Ovary (tissue), 9 donors: Measurements from ENCODE around the gene SHC4. TPM values are rescaled to one million over a fixed set of nuclear protein-coding genes. Genes with fewer than 3 reads are reported as not detected.
"Not testable (repeated sequence)": the region's sequence is repeated elsewhere in the genome, so short reads cannot be mapped to it uniquely, and the experiment has no call there.

Source experiments
- DNase-seq, 5 donors: peaks; one replicate each; pipeline ENCODE4 v3.0.0-alpha.2; 2019 to 2020
- H3K27ac ChIP-seq, 2 donors: fragments of 200-600 bp; one replicate each; pipeline versions ENCODE4 v1.5.1 to v1.8.0; 2019 to 2022
- H3K27me3 ChIP-seq: fragments of 200-600 bp; one replicate; pipeline ENCODE4 v1.8.0; 2022
- H3K36me3 ChIP-seq: fragments of 200-600 bp; sonication (generic); one replicate; pipeline ENCODE4 v1.5.1; 2019
- H3K4me1 ChIP-seq: one replicate; pipeline ENCODE4 v1.8.1; 2013; ENCODE audit warnings: mild to moderate bottlenecking, moderate library complexity; ENCODE audit not compliant: insufficient read depth
- H3K4me3 ChIP-seq: fragments of 200-600 bp; sonication (generic); one replicate; pipeline ENCODE4 v1.5.1; 2017
- H3K9me3 ChIP-seq, 2 donors: fragments of 200-600 bp in 1 of 2; sonication (generic) in 1 of 2; one replicate each; pipeline versions ENCODE4 v1.5.1 to v1.8.1; 2013 to 2019; ENCODE audit warnings: mild to moderate bottlenecking in 1 of 2, moderate library complexity in 1 of 2
- CTCF ChIP-seq, 3 donors: fragments of 450-650 bp in 2 of 3; fragments of 200-600 bp in 1 of 3; IDR thresholded peaks; one replicate each; pipeline versions ENCODE4 v1.5.1 to v1.8.0; 2016 to 2022; ENCODE audit warnings: antibody characterized with exemption in 3 of 3, mild to moderate bottlenecking in 1 of 3
- EP300 ChIP-seq: sonication (generic); formaldehyde crosslinking; IDR thresholded peaks from one replicate; pipeline ENCODE4 v1.6.1; 2017; ENCODE audit warnings: antibody characterized with exemption
- POLR2A ChIP-seq: fragments of 450-650 bp; IDR thresholded peaks from one replicate; pipeline ENCODE4 v1.6.1; 2017; ENCODE audit warnings: antibody characterized with exemption, mild to moderate bottlenecking, moderate library complexity
- WGBS, 3 donors: extraction: QIAGEN DNeasy Blood & Tissue Kit in 1 of 3; methylation state at CpG; one replicate each; pipeline versions ENCODE4 v1.1.5 to v1.1.7; 2013 to 2017; 5-methylcytosine and 5-hydroxymethylcytosine counted together
- intact Hi-C, 4 donors: fragments of 100-400 bp; cut with DNase I; formaldehyde crosslinking; loops; one replicate each; pipeline versions ENCODE4 v1.11.0 to v1.15.1; 2022 to 2023
- polyA plus RNA-seq, 2 donors: library from polyadenylated mRNA; stranded (reverse); fragments of 200-250 nt in 1 of 2; fragments of 350-450 nt in 1 of 2; fragmentation: Illumina TruSeq in 1 of 2; extraction: RNeasy Lipid Tissue Mini Kit (QIAGEN cat#74804) in 1 of 2; gene quantifications; one replicate each; pipeline ENCODE4 v1.2.3, GENCODE V29; 2013 to 2014
- total RNA-seq, 7 donors: library from RNA; depleted of rRNA in 2 of 7; stranded (reverse); fragments of >200 nt in 2 of 7; fragmentation: NEBNext Ultra II Directional in 3 of 7; extraction: Animal tissue kit (Norgen Biotek cat#: 25700) in 3 of 7; gene quantifications; one replicate each; pipeline versions ENCODE4 v1.1.0 to v1.2.4, GENCODE V29; 2016 to 2023
- donor health status: DM: no; HTN: no; CAD: no; lungs with moderate emphysema.
- donor health status: DM: no; HTN: no; CAD: no.
- donor health status: Bipolar disorder and iron deficiency.
- donor health status: DM: yes; HTN: yes; CAD: no.
- donor health status: DM: no; HTN: no; CAD: no.
- donor health status: DM: yes; HTN: yes; CAD: no.

The SHC4 gene
- total and polyA plus RNA-seq, 9 donors, result 0.10 to 1.8 (median 0.35) TPM

DNA sequence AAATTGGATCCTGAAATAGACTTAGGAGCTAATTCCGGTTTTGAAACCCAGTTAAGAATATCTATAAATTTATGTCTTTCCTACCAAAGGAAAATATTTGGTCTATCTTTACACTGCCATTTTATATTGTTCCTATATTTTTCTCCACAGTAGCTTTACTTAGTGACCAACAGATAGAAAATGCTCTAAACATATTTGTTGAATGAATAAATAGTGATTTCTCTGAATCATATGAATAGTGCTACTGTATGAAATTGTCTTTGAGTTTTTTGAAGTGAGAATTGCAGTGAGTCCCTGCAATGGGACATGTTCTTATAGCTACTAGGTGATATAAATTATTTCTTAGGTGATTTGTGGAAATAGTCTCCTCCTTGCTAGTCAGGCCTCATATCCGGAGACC lies 104.3 kb downstream of the SHC4 start:
- H3K4me1 ChIP-seq, result peaks cover 5% of the 10 kb centered on the region
- TF ChIP-seq EP300 (no peak), CTCF (IDR thresholded peaks at IDR 0.05) (no peak), POLR2A (no peak)
- no peak overlapping the region for H3K27ac ChIP-seq
- no peak overlapping the region for H3K4me3 ChIP-seq
- 84 to 90% (median 86%) methylated on average over 2 of the region's 2 CpGs for WGBS, 3 donors
- no peak for DNase-seq
- H3K27me3 ChIP-seq, result no peaks in the 10 kb centered on the region
- intact Hi-C loops, result loop anchor here in 1 of 4 donors (5.0 kb wide), 1 partner anchor 1288 kb away; no protein-coding TSS in a partner anchor
- no peaks in the 10 kb centered on the region for H3K36me3 ChIP-seq
- H3K9me3 ChIP-seq, result no peaks in the 10 kb centered on the region

GRCh38 chr15:48858401-48858800 lies 105.3 kb downstream of the SHC4 start:
- no peak for DNase-seq
- WGBS, 3 donors, result 65 to 70% (median 68%) methylated on average over 2 of the region's 2 CpGs
- H3K27ac ChIP-seq, result no peak overlapping the region

GRCh38 chr15:48856942-48857341 lies 106.8 kb downstream of the SHC4 start:
- H3K27ac ChIP-seq, result no peak overlapping the region
- TF ChIP-seq CTCF (IDR thresholded peaks at IDR 0.05), result no peak
- no peak for TF ChIP-seq POLR2A
- no peak for TF ChIP-seq EP300
- no peaks in the 10 kb centered on the region for H3K36me3 ChIP-seq
- peaks cover 5% of the 10 kb centered on the region for H3K4me1 ChIP-seq
- no peak for DNase-seq
- no peaks in the 10 kb centered on the region for H3K9me3 ChIP-seq
- intact Hi-C loops, result loop anchor here in 1 of 4 donors (5.0 kb wide), 1 partner anchor 1290 kb away; no protein-coding TSS in a partner anchor
- WGBS, 3 donors, result 18 to 28% (median 22%) methylated on average over 2 of the region's 2 CpGs
- no peaks in the 10 kb centered on the region for H3K27me3 ChIP-seq
- H3K4me3 ChIP-seq, result no peak overlapping the region

More at GRCh38 chr15:48858401-48858800, 105.3 kb downstream of the SHC4 start:
- Histone ChIP-seq H3K27me3 (no peaks in the 10 kb centered on the region), H3K36me3 (no peaks in the 10 kb centered on the region), H3K9me3 (no peaks in the 10 kb centered on the region), H3K4me3 (no peak overlapping the region), H3K4me1 (peaks cover 5% of the 10 kb centered on the region)
- TF ChIP-seq CTCF (IDR thresholded peaks at IDR 0.05), result no peak
- TF ChIP-seq POLR2A, result no peak
- TF ChIP-seq EP300, result no peak
- intact Hi-C loops, result loop anchor here in 1 of 4 donors (5.0 kb wide), 1 partner anchor 1289 kb away; no protein-coding TSS in a partner anchor

DNA sequence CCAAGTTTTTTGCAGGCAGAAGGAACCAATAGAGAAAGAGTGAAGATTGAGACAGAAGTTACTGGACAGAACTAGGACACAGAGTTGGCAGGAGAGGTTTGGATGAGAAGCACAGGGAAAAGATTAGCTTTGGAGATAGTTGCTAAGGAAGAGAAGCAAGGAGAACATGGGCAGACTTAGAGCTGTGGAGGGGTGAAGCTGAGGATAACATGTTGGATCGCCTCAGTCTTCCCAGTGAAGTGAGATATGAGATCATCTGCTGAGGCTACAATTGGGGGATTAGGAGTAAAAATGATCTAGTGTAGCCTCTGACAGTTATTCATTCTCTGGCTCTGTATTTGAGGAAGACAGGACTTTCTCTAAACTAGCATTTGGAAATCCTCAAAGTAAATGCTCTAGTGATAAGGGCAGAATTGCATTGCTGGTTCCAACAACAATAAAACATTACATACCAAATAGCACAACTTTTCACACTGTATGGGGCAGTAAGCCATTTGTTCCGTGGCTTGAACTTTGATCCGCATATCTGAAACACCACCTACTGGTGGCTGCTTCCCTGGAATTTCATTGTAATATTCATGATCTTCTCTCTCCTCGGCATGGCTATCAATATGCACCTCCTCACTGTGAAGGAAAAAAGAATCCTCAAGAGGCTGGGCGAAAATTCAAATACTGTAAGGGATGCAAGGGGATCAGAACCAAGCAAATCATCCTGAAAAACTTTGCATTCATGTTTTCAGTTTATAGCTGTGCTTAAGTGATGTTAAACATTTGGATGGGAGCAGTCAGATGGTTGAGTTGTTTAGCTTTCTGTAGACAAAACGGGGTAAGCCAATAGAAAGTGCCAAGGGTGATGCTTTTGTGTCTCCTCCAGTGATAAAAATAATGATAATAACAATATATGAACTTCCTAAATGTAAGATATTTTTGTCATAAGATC lies 107.9 kb downstream of the SHC4 start:
- no peak overlapping the region for H3K27ac ChIP-seq
- intact Hi-C loops, result loop anchor here in 1 of 4 donors (5.0 kb wide), 1 partner anchor 1292 kb away; no protein-coding TSS in a partner anchor

DNA sequence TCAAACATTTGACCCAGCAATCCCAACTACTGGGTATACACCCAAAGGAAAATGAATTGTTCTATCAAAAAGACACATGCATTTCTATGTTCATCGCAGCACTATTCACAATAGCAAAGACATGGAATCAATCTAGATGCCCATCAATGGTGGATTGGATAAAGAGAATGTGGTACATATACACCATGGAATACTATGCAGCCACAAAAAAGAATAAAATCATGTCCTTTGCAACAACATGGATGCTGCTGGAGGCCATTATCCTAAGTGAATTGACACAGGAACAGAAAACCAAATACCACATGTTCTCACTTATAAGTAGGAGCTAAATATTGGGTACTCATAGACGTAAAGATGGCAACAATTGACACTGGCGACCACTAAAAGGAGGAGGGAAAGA lies 109.3 kb downstream of the SHC4 start:
- DNase-seq, H3K36me3 ChIP-seq, H3K27me3 ChIP-seq, intact Hi-C loops, H3K9me3 ChIP-seq, H3K4me1 ChIP-seq, H3K4me3 ChIP-seq, H3K27ac ChIP-seq: not testable (repeated sequence)
- WGBS, 3 donors, result 95 to 99% (median 98%) methylated on average over 3 of the region's 3 CpGs

More for the DNA sequence above, 107.9 kb downstream of the SHC4 start:
- no peak overlapping the region for H3K4me3 ChIP-seq
- 7 to 15% (median 8%) methylated on average over 6 of the region's 6 CpGs for WGBS, 3 donors
- H3K9me3 ChIP-seq, result no peaks in the 10 kb centered on the region
- TF ChIP-seq EP300 (no peak), CTCF (IDR thresholded peaks at IDR 0.05) (peak in 1 of 3 donors; percentile 32), POLR2A (no peak)
- H3K4me1 ChIP-seq, result peaks cover 5% of the 10 kb centered on the region
- H3K27me3 ChIP-seq, result no peaks in the 10 kb centered on the region
- no peaks in the 10 kb centered on the region for H3K36me3 ChIP-seq
- DNase-seq, result no peak
